ENCODE results near the gene AOC2.

AOC2 gene

GRCh38 chr17:42844271-42844670, at the start of gene AOC2:
Gene AOC2, plus strand, starts transcription at chr17:42844580. Its CDS starts 47 bp downstream, at chr17:42844627.
- DNase-seq: no peak

GRCh38 chr17:42795061-42795460, 49.3 kb upstream of the AOC2 start:
- no peak for DNase-seq

- DNase-seq: no peak
These were observed 48.9 kb upstream of the AOC2 start for GRCh38 chr17:42795465-42795864.

- DNase-seq: no peak
These were observed 48.2 kb upstream of the AOC2 start for GRCh38 chr17:42796066-42796758.

- no peak for DNase-seq
These were observed 47.0 kb upstream of the AOC2 start for GRCh38 chr17:42797067-42798007.

GRCh38 chr17:42798011-42798382, 46.4 kb upstream of the AOC2 start:
- no peak for DNase-seq

- peak; percentile 44 for DNase-seq
These were observed 45.7 kb upstream of the AOC2 start, which contains the start of the genes CNTD1 and COA3 for GRCh38 chr17:42798383-42799380. Gene CNTD1, plus strand, starts transcription at chr17:42798861. Its CDS starts 207 bp downstream, at chr17:42799068. Gene COA3, minus strand, starts transcription at chr17:42798704. Its CDS starts 23 bp downstream, at chr17:42798681.

- DNase-seq: no peak
These were observed 41.1 kb upstream of the AOC2 start for GRCh38 chr17:42803074-42803883.

- DNase-seq: no peak
These were observed 39.4 kb upstream of the AOC2 start for GRCh38 chr17:42804918-42805367.

- DNase-seq: no peak
These were observed 38.1 kb upstream of the AOC2 start for GRCh38 chr17:42806249-42806648.

GRCh38 chr17:42809250-42809649, 35.1 kb upstream of the AOC2 start:
- no peak for DNase-seq

- DNase-seq: no peak
These were observed 29.6 kb upstream of the AOC2 start for GRCh38 chr17:42814633-42815399.

- no peak for DNase-seq
These were observed 26.5 kb upstream of the AOC2 start for GRCh38 chr17:42817866-42818265.

- no peak for DNase-seq
These were observed 26.0 kb upstream of the AOC2 start for GRCh38 chr17:42818379-42818778.

- peak; percentile 46 for DNase-seq
These were observed 24.3 kb upstream of the AOC2 start for GRCh38 chr17:42819939-42820535.

- DNase-seq: no peak
These were observed 23.2 kb upstream of the AOC2 start for GRCh38 chr17:42821176-42821575.

- no peak for DNase-seq
These were observed 16.9 kb upstream of the AOC2 start for GRCh38 chr17:42827472-42827871.

GRCh38 chr17:42830971-42831370, 13.4 kb upstream of the AOC2 start:
- no peak for DNase-seq

- no peak for DNase-seq
These were observed 12.0 kb upstream of the AOC2 start for GRCh38 chr17:42832213-42832933.
